Measurements from ENCODE around the gene PTGS2. TPM values are rescaled to one million over a fixed set of nuclear protein-coding genes. Genes with fewer than 3 reads are reported as not detected.

The PTGS2 gene
- total RNA-seq, 1 experiment from 2014 or later: 0.37 TPM

- Histone ChIP-seq H3K9ac (ENCODE audit: extremely low read depth, insufficient read length, low read length) (no peak overlapping the region), H3K4me2 (ENCODE audit: insufficient read depth, insufficient read length, low read length) (no peak overlapping the region), H2BK20ac (ENCODE audit: low read depth, low read length, poor library complexity, severe bottlenecking) (no peak overlapping the region), H3K79me2 (ENCODE audit: insufficient read depth, low read length) (no peaks in the 10 kb centered on the region), H2BK120ac (ENCODE audit: low read depth, low read length, poor library complexity, severe bottlenecking) (no peak overlapping the region), H3K56ac (ENCODE audit: insufficient read length, low read depth, low read length) (no peak overlapping the region), H3K27ac (ENCODE audit: insufficient read length, low read depth, low read length) (no peak overlapping the region), H3K23ac (ENCODE audit: insufficient read length, low read depth, low read length) (no peak overlapping the region), H3K79me1 (ENCODE audit: insufficient read depth, low read depth, low read length, poor library complexity, severe bottlenecking) (no peaks in the 10 kb centered on the region), H2BK15ac (ENCODE audit: low read depth, low read length) (no peak overlapping the region), H3T11ph (ENCODE audit: low read length) (no peak overlapping the region), H4K5ac (ENCODE audit: insufficient read length, low read depth, low read length) (no peak overlapping the region), H4K20me1 (ENCODE audit: control insufficient read depth, insufficient read depth, insufficient read length) (no peaks in the 10 kb centered on the region), H4K8ac (replicated peaks; ENCODE audit: insufficient read length, low read depth, low read length) (no peak overlapping the region), H3K4ac (ENCODE audit: low read depth, low read length) (no peak overlapping the region), H3K27me3 (ENCODE audit: insufficient read depth, low read length) (no peaks in the 10 kb centered on the region), H3K14ac (ENCODE audit: insufficient read depth, low read length) (no peak overlapping the region), H4K91ac (ENCODE audit: insufficient read length, low read depth, low read length) (no peak overlapping the region), H2AK5ac (ENCODE audit: insufficient read length, low read length) (no peak overlapping the region), H3K4me1 (ENCODE audit: insufficient read depth, low read length) (no peaks in the 10 kb centered on the region; the same call in 1 of the 2 replicates), H2BK5ac (ENCODE audit: insufficient read length, low read length) (no peak overlapping the region), H2BK12ac (ENCODE audit: insufficient read length, low read depth, low read length) (no peak overlapping the region), H3K18ac (ENCODE audit: insufficient read length, low read depth, low read length) (no peak overlapping the region), H2AFZ (ENCODE audit: low read length) (no peak overlapping the region), H3K23me2 (ENCODE audit: insufficient read length, low read depth, low read length, poor library complexity, severe bottlenecking) (no peaks in the 10 kb centered on the region), H3K9me3 (ENCODE audit: control insufficient read depth, low read depth, low read length) (no peaks in the 10 kb centered on the region)
- Mint-ChIP-seq H3K27ac (no peak overlapping the region), H3K9me3 (peaks cover 4 to 7% of the 10 kb centered on the region in 2 experiments; a peak in 4 of 5 replicates), H3K27me3 (ENCODE audit: low read depth) (no peaks in the 10 kb centered on the region; the same call in 1 of the 2 replicates), H3K4me3 (no peak overlapping the region), H3K4me1 (peaks cover 11% of the 10 kb centered on the region in 2 experiments), H3K36me3 (ENCODE audit: insufficient read depth in 1 of 3, low read depth in 3 of 3) (peaks cover 0 to 10% (median 7%) of the 10 kb centered on the region in 3 experiments; a peak in 5 of 7 replicates)
- no peak for DNase-seq
- no peak for TF ChIP-seq CTCF (conservative IDR thresholded peaks at IDR 0.05)
These were observed 20.3 kb downstream of the PTGS2 start for GRCh38 chr1:186659890-186660341.
